Kidney tubule cell (primary cell): ENCODE measurements around the gene CTCFL.
"Not testable (repeated sequence)": the region's sequence is repeated elsewhere in the genome, so short reads cannot be mapped to it uniquely, and the experiment has no call there.

Experiments
- DNase-seq: peaks from one replicate; pipeline ENCODE4 v3.0.0-alpha.2; 2018; ENCODE audit warnings: low spot score

CTCFL gene

GRCh38 chr20:57508831-57509230 lies 16.1 kb downstream of the CTCFL start:
- DNase-seq, result no peak

GRCh38 chr20:57508381-57508780 lies 16.6 kb downstream of the CTCFL start:
- no peak for DNase-seq

- peak; percentile 9 for DNase-seq
Measured at GRCh38 chr20:57507477-57507876, 17.5 kb downstream of the CTCFL start.

- DNase-seq, result peak; percentile 22
Measured at GRCh38 chr20:57505979-57506378, 19.0 kb downstream of the CTCFL start.

- no peak for DNase-seq
Measured at GRCh38 chr20:57504411-57504810, 20.5 kb downstream of the CTCFL start.

- DNase-seq, result no peak
Measured at GRCh38 chr20:57503035-57503658, 21.8 kb downstream of the CTCFL start.

GRCh38 chr20:57502336-57502700 lies 22.6 kb downstream of the CTCFL start:
- no peak for DNase-seq

GRCh38 chr20:57501461-57502335 lies 23.2 kb downstream of the CTCFL start:
- no peak for DNase-seq

GRCh38 chr20:57500962-57501361 lies 24.0 kb downstream of the CTCFL start:
- no peak for DNase-seq

GRCh38 chr20:57500235-57500634 lies 24.7 kb downstream of the CTCFL start:
- no peak for DNase-seq

- DNase-seq, result no peak
Measured at GRCh38 chr20:57499676-57500075, 25.3 kb downstream of the CTCFL start.

- DNase-seq, result no peak
Measured at GRCh38 chr20:57498425-57499400, 26.2 kb downstream of the CTCFL start.

- no peak for DNase-seq
Measured at GRCh38 chr20:57496592-57496991, 28.3 kb downstream of the CTCFL start.

GRCh38 chr20:57495978-57496377 lies 29.0 kb downstream of the CTCFL start:
- no peak for DNase-seq

- DNase-seq, result no peak
Measured at GRCh38 chr20:57493091-57493615, 31.8 kb downstream of the CTCFL start.

- no peak for DNase-seq
Measured at GRCh38 chr20:57491373-57491772, 33.6 kb downstream of the CTCFL start.

GRCh38 chr20:57488277-57488676 lies 36.7 kb downstream of the CTCFL start:
- DNase-seq, result not testable (repeated sequence)

GRCh38 chr20:57485770-57486169 lies 39.2 kb downstream of the CTCFL start:
- no peak for DNase-seq

GRCh38 chr20:57484772-57485171 lies 40.2 kb downstream of the CTCFL start:
- no peak for DNase-seq

- DNase-seq, result no peak
Measured at GRCh38 chr20:57483287-57484050, 41.5 kb downstream of the CTCFL start.

- no peak for DNase-seq
Measured at GRCh38 chr20:57482796-57483195, 42.1 kb downstream of the CTCFL start.
